ENCODE measurements around the gene VSTM4. TPM values are rescaled to one million over a fixed set of nuclear protein-coding genes. Genes with fewer than 3 reads are reported as not detected.

VSTM4 gene
- total and polyA plus RNA-seq, 4 donors: 1.0 to 3.1 (median 2.0) TPM

- no peak for DNase-seq (ENCODE audit: low spot score)
- TF ChIP-seq MAX (IDR thresholded peaks at IDR 0.05): no peak
- no peak for TF ChIP-seq CTCF (IDR thresholded peaks at IDR 0.05; ENCODE audit: low read depth, low read length, missing input control)
- TF ChIP-seq RXRA (IDR thresholded peaks at IDR 0.05): no peak
- no peak for TF ChIP-seq FOXA1 (IDR thresholded peaks at IDR 0.05)
- TF ChIP-seq YY1 (IDR thresholded peaks at IDR 0.05): no peak
- TF ChIP-seq ATF3 (IDR thresholded peaks at IDR 0.05): no peak
- TF ChIP-seq SP1 (IDR thresholded peaks at IDR 0.05): no peak
- no peak for TF ChIP-seq TAF1 (conservative IDR thresholded peaks at IDR 0.05)
- no peak for TF ChIP-seq NR2F2 (IDR thresholded peaks at IDR 0.05)
- TF ChIP-seq JUND (IDR thresholded peaks at IDR 0.05): no peak
- no peak for TF ChIP-seq GABPA (IDR thresholded peaks at IDR 0.05 in 1 of 2, conservative IDR thresholded peaks at IDR 0.05 in 1 of 2)
- no peak for TF ChIP-seq EGR1 (IDR thresholded peaks at IDR 0.05; ENCODE audit: low read depth in 2 of 2)
- TF ChIP-seq HNF4A (conservative IDR thresholded peaks at IDR 0.05): no peak
- TF ChIP-seq REST (IDR thresholded peaks at IDR 0.05): no peak
- no peak for TF ChIP-seq HNF4G (IDR thresholded peaks at IDR 0.05)
- no peak for TF ChIP-seq RAD21 (IDR thresholded peaks at IDR 0.05)
- 91% methylated on average over 3 of the region's 3 CpGs for WGBS
- Histone ChIP-seq H3K9ac (ENCODE audit: low read depth in 1 of 2, low read length in 2 of 2) (no peak overlapping the region), H3K4me3 (ENCODE audit: low read depth in 1 of 3, low read length in 3 of 3) (no peak overlapping the region), H3K27me3 (ENCODE audit: control insufficient read depth in 4 of 4, insufficient read depth in 4 of 4, low read length in 3 of 4) (no peaks in the 10 kb centered on the region), H3K9me3 (ENCODE audit: control insufficient read depth in 4 of 4, low read length in 3 of 4) (no peaks in the 10 kb centered on the region), H3K27ac (ENCODE audit: low read depth in 1 of 2, low read length in 2 of 2) (no peak overlapping the region), H3K4me1 (ENCODE audit: control insufficient read depth in 4 of 4, insufficient read depth in 4 of 4, low read length in 3 of 4) (peaks cover 3 to 12% (median 7%) of the 10 kb centered on the region in 4 donors), H3K36me3 (ENCODE audit: control insufficient read depth in 4 of 4, insufficient read depth in 3 of 4, low read depth in 1 of 4, low read length in 3 of 4) (no peaks in the 10 kb centered on the region)
These were observed 3.2 kb downstream of the VSTM4 start for GRCh38 chr10:49112098-49112497.

GRCh38 chr10:49111320-49111698 lies 4.0 kb downstream of the VSTM4 start:
- no peaks in the 10 kb centered on the region for H3K36me3 ChIP-seq (ENCODE audit: control insufficient read depth in 4 of 4, insufficient read depth in 3 of 4, low read depth in 1 of 4, low read length in 3 of 4)
- H3K9ac ChIP-seq (ENCODE audit: low read depth in 1 of 2, low read length in 2 of 2): no peak overlapping the region
- no peaks in the 10 kb centered on the region for H3K9me3 ChIP-seq (ENCODE audit: control insufficient read depth in 4 of 4, low read length in 3 of 4)
- H3K27me3 ChIP-seq (ENCODE audit: control insufficient read depth in 4 of 4, insufficient read depth in 4 of 4, low read length in 3 of 4): no peaks in the 10 kb centered on the region
- 82% methylated on average over 8 of the region's 8 CpGs for WGBS
- no peak for DNase-seq (ENCODE audit: low spot score)
- H3K4me3 ChIP-seq (ENCODE audit: low read depth in 1 of 3, low read length in 3 of 3): no peak overlapping the region
- peaks cover 7 to 20% (median 15%) of the 10 kb centered on the region in 4 donors for H3K4me1 ChIP-seq (ENCODE audit: control insufficient read depth in 4 of 4, insufficient read depth in 4 of 4, low read length in 3 of 4)
- no peak overlapping the region for H3K27ac ChIP-seq (ENCODE audit: low read depth in 1 of 2, low read length in 2 of 2)
- TF ChIP-seq HNF4G (IDR thresholded peaks at IDR 0.05) (no peak), RAD21 (IDR thresholded peaks at IDR 0.05) (no peak), GABPA (IDR thresholded peaks at IDR 0.05 in 1 of 2, conservative IDR thresholded peaks at IDR 0.05 in 1 of 2) (no peak), FOXA2 (IDR thresholded peaks at IDR 0.05) (no peak), JUND (IDR thresholded peaks at IDR 0.05) (no peak), RXRA (IDR thresholded peaks at IDR 0.05) (no peak), REST (IDR thresholded peaks at IDR 0.05) (no peak), NR2F2 (IDR thresholded peaks at IDR 0.05) (no peak), YY1 (IDR thresholded peaks at IDR 0.05) (no peak), EGR1 (IDR thresholded peaks at IDR 0.05; ENCODE audit: low read depth in 2 of 2) (no peak), ZBTB33 (IDR thresholded peaks at IDR 0.05) (no peak), HNF4A (conservative IDR thresholded peaks at IDR 0.05) (no peak), CTCF (IDR thresholded peaks at IDR 0.05; ENCODE audit: low read depth, low read length, missing input control) (no peak)

Data from liver (tissue), 9 donors.